ENCODE data around the gene DCBLD2. TPM values are rescaled to one million over a fixed set of nuclear protein-coding genes. Genes with fewer than 3 reads are reported as not detected.

DCBLD2 gene
- total RNA-seq, 1 experiment from 2014 or later = 48.0 TPM

- Histone ChIP-seq H3K14ac (ENCODE audit: insufficient read depth, low read length) (no peak overlapping the region), H3K23me2 (ENCODE audit: insufficient read length, low read depth, low read length, poor library complexity, severe bottlenecking) (no peaks in the 10 kb centered on the region), H3K18ac (ENCODE audit: insufficient read length, low read depth, low read length) (no peak overlapping the region), H3K27ac (ENCODE audit: insufficient read length, low read depth, low read length) (no peak overlapping the region), H3K4me1 (ENCODE audit: insufficient read depth, low read length) (no peaks in the 10 kb centered on the region), H2BK12ac (ENCODE audit: insufficient read length, low read depth, low read length) (no peak overlapping the region), H2BK20ac (ENCODE audit: low read depth, low read length, poor library complexity, severe bottlenecking) (no peak overlapping the region), H3K9ac (ENCODE audit: extremely low read depth, insufficient read length, low read length) (no peak overlapping the region), H3K4ac (ENCODE audit: low read depth, low read length) (no peak overlapping the region), H2AFZ (ENCODE audit: low read length) (no peak overlapping the region), H2BK15ac (ENCODE audit: low read depth, low read length) (no peak overlapping the region), H3K4me2 (ENCODE audit: insufficient read depth, insufficient read length, low read length) (no peak overlapping the region), H3K9me3 (ENCODE audit: control insufficient read depth, low read depth, low read length) (no peaks in the 10 kb centered on the region), H3K23ac (ENCODE audit: insufficient read length, low read depth, low read length) (no peak overlapping the region), H4K91ac (ENCODE audit: insufficient read length, low read depth, low read length) (no peak overlapping the region), H4K20me1 (ENCODE audit: control insufficient read depth, insufficient read depth, insufficient read length) (no peaks in the 10 kb centered on the region), H2AK5ac (ENCODE audit: insufficient read length, low read length) (no peak overlapping the region), H3K56ac (ENCODE audit: insufficient read length, low read depth, low read length) (no peak overlapping the region), H4K8ac (replicated peaks; ENCODE audit: insufficient read length, low read depth, low read length) (no peak overlapping the region), H4K5ac (ENCODE audit: insufficient read length, low read depth, low read length) (no peak overlapping the region), H3K27me3 (ENCODE audit: insufficient read depth, low read length) (no peaks in the 10 kb centered on the region), H3K79me1 (ENCODE audit: insufficient read depth, low read depth, low read length, poor library complexity, severe bottlenecking) (no peaks in the 10 kb centered on the region), H3K79me2 (ENCODE audit: insufficient read depth, low read length) (no peaks in the 10 kb centered on the region), H3T11ph (ENCODE audit: low read length) (no peak overlapping the region), H2BK120ac (ENCODE audit: low read depth, low read length, poor library complexity, severe bottlenecking) (no peak overlapping the region), H2BK5ac (ENCODE audit: insufficient read length, low read length) (no peak overlapping the region)
- TF ChIP-seq, protein P1, sequence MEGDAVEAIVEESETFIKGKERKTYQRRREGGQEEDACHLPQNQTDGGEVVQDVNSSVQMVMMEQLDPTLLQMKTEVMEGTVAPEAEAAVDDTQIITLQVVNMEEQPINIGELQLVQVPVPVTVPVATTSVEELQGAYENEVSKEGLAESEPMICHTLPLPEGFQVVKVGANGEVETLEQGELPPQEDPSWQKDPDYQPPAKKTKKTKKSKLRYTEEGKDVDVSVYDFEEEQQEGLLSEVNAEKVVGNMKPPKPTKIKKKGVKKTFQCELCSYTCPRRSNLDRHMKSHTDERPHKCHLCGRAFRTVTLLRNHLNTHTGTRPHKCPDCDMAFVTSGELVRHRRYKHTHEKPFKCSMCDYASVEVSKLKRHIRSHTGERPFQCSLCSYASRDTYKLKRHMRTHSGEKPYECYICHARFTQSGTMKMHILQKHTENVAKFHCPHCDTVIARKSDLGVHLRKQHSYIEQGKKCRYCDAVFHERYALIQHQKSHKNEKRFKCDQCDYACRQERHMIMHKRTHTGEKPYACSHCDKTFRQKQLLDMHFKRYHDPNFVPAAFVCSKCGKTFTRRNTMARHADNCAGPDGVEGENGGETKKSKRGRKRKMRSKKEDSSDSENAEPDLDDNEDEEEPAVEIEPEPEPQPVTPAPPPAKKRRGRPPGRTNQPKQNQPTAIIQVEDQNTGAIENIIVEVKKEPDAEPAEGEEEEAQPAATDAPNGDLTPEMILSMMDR (conservative IDR thresholded peaks at IDR 0.05) = no peak
- DNase-seq = no peak
- Mint-ChIP-seq H3K27me3 (ENCODE audit: low read depth) (no peaks in the 10 kb centered on the region), H3K27ac (no peak overlapping the region), H3K4me1 (no peaks in the 10 kb centered on the region), H3K4me3 (no peak overlapping the region), H3K9me3 (peaks cover 4 to 5% of the 10 kb centered on the region in 2 experiments; a peak in 3 of 5 replicates), H3K36me3 (ENCODE audit: insufficient read depth in 1 of 3, low read depth in 3 of 3) (peaks cover 15 to 54% (median 39%) of the 10 kb centered on the region in 3 experiments)
- WGBS (ENCODE audit: extremely low coverage, insufficient read length, low lambda C conversion rate) = no CpG with 5 or more reads among the region's 3 CpGs
Measured at GRCh38 chr3:98800401-98800800, 101.1 kb downstream of the DCBLD2 start.
